ENCODE data around the gene PLD6. TPM values are rescaled to one million over a fixed set of nuclear protein-coding genes. Genes with fewer than 3 reads are reported as not detected.

PLD6 gene
- total RNA-seq, 1 experiment from 2014 or later = 0.09 TPM

- no peaks in the 10 kb centered on the region for H3K79me2 ChIP-seq (ENCODE audit: insufficient read depth, low read length)
- no peak overlapping the region for H3K14ac ChIP-seq (ENCODE audit: insufficient read depth, low read length)
- H3K56ac ChIP-seq (ENCODE audit: insufficient read length, low read depth, low read length) = no peak overlapping the region
- no peaks in the 10 kb centered on the region for H3K9me3 Mint-ChIP-seq
- H2AFZ ChIP-seq (ENCODE audit: low read length) = no peak overlapping the region
- no peak overlapping the region for H4K5ac ChIP-seq (ENCODE audit: insufficient read length, low read depth, low read length)
- no peak overlapping the region for H2BK15ac ChIP-seq (ENCODE audit: low read depth, low read length)
- no peak overlapping the region for H3T11ph ChIP-seq (ENCODE audit: low read length)
- DNase-seq = no peak
- no peak overlapping the region for H3K18ac ChIP-seq (ENCODE audit: insufficient read length, low read depth, low read length)
- H2BK20ac ChIP-seq (ENCODE audit: low read depth, low read length, poor library complexity, severe bottlenecking) = no peak overlapping the region
- H3K36me3 Mint-ChIP-seq (ENCODE audit: insufficient read depth in 1 of 3, low read depth in 3 of 3) = no peaks in the 10 kb centered on the region
- H3K9ac ChIP-seq (ENCODE audit: extremely low read depth, insufficient read length, low read length) = no peak overlapping the region
- H3K23ac ChIP-seq (ENCODE audit: insufficient read length, low read depth, low read length) = no peak overlapping the region
- no peaks in the 10 kb centered on the region for H3K4me1 Mint-ChIP-seq
- no peak overlapping the region for H3K4me2 ChIP-seq (ENCODE audit: insufficient read depth, insufficient read length, low read length)
- no peak overlapping the region for H3K4ac ChIP-seq (ENCODE audit: low read depth, low read length)
- no peak overlapping the region for H4K91ac ChIP-seq (ENCODE audit: insufficient read length, low read depth, low read length)
- no peak overlapping the region for H3K27ac ChIP-seq (ENCODE audit: insufficient read length, low read depth, low read length)
- no peak overlapping the region for H2BK5ac ChIP-seq (ENCODE audit: insufficient read length, low read length)
- H2AK5ac ChIP-seq (ENCODE audit: insufficient read length, low read length) = no peak overlapping the region
- H2BK120ac ChIP-seq (ENCODE audit: low read depth, low read length, poor library complexity, severe bottlenecking) = no peak overlapping the region
- WGBS (ENCODE audit: extremely low coverage, insufficient read length, low lambda C conversion rate) = no CpG with 5 or more reads among the region's 7 CpGs
- H4K8ac ChIP-seq (replicated peaks; ENCODE audit: insufficient read length, low read depth, low read length) = no peak overlapping the region
- H3K9me3 ChIP-seq (ENCODE audit: control insufficient read depth, low read depth, low read length) = no peaks in the 10 kb centered on the region
- TF ChIP-seq CTCF (conservative IDR thresholded peaks at IDR 0.05) = no peak
- no peak overlapping the region for H2BK12ac ChIP-seq (ENCODE audit: insufficient read length, low read depth, low read length)
- H3K4me1 ChIP-seq (ENCODE audit: insufficient read depth, low read length) = no peaks in the 10 kb centered on the region
- H3K27me3 ChIP-seq (ENCODE audit: insufficient read depth, low read length) = no peaks in the 10 kb centered on the region
- H3K4me3 Mint-ChIP-seq = no peak overlapping the region
- H3K27me3 Mint-ChIP-seq (ENCODE audit: low read depth) = peaks cover 4% of the 10 kb centered on the region
- H4K20me1 ChIP-seq (ENCODE audit: control insufficient read depth, insufficient read depth, insufficient read length) = no peaks in the 10 kb centered on the region
- H3K23me2 ChIP-seq (ENCODE audit: insufficient read length, low read depth, low read length, poor library complexity, severe bottlenecking) = peaks cover 3% of the 10 kb centered on the region
- H3K27ac Mint-ChIP-seq = peak overlapping the region in 1 of 3 experiments; percentile 70; a peak in 2 of 7 replicates
- H3K79me1 ChIP-seq (ENCODE audit: insufficient read depth, low read depth, low read length, poor library complexity, severe bottlenecking) = no peaks in the 10 kb centered on the region
These were observed 5.8 kb downstream of the PLD6 start for GRCh38 chr17:17200311-17200710.

Data from H9 (cell line).